Activated CD8-positive, alpha-beta memory T cell treated with anti-CD3 and anti-CD28 coated beads, Interleukin-2, amount 50 U/mL, for 24 hours (primary cell): Measurements from ENCODE around the gene RGS12.
"Not testable (repeated sequence)": the region's sequence is repeated elsewhere in the genome, so short reads cannot be mapped to it uniquely, and the experiment has no call there.

Source experiments
- DNase-seq: peaks from one replicate; pipeline ENCODE4 v3.0.0-alpha.2; 2020; ENCODE audit errors: extremely low read depth

RGS12 gene

DNA sequence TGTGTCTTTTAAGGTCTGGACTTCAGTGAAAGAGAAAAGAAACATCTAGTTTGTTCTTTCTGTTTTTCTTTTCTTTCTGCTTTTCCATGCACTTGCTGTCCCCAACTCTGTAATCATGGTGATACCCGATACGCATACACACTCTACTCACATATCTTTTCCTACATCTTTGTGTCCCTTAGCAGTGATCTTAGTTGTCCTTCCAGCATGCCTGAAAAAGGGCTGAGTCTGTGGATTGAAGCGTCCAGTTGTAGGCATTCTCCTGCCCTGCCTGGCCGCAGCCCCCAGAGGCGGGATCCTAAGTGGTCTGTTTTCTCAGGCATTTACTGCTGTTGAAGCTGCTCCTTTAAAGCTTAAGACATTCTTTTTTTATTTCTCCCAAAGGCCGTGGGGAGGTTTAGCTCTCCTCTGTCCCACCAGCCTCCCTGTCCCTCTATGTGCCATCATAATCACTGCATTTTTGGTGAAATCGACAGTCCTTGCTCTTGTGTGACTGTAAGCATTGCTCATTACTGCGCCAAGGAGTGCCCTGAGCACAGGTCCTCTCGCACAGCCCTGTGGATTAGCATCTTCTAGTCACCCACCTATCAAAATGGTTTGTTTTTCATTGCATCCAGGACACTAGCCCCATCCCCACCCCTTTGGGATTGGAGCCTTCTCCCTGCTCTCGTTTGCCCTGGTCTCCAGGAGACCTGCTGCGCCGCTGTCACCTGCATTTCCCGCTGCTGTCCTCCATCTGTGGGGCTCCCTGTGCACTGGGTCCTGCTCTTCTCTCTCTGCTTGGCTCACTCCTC lies 4.4 kb downstream of the RGS12 start:
- DNase-seq: no peak

DNA sequence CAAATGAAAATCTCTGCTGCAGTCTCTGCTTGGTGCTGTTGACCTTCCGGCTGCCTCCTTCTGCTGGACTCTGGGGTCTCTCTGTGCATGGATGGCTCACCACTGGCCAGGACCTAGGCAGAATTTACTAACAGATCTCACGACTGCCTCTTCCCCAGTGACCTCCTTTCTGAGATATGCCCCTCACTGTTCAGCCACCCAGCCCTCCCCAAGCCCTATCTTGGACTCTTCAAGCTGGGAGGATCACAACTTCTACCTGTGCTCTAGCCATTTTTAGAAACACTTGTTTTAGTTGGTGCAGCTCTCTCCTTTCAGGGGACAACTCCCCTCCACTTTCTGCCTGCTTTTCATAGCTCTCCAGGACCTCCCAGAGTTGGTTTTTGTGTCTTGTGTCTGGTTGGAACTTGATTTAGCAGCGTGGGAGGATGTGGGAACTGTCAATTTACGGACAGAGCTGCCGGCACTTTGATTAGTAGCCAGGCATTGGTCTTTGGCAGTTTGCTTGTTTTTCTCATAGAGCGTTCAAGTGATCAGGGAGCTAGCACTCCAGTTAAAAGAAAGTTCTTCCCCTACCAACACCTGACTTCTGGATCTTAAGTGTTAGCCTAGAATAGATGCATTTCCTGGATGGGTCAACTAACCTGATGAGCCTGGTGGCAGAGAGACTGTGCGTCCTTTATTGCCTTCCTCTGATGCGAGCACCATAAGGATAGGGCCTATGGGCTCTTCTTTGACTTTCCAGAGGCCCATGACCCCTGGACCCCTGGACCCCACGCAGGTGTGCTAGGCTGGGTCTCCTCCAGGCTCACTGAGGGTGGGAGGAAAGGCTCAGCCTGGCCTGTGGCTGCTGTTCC lies 6.5 kb downstream of the RGS12 start:
- no peak for DNase-seq

DNA sequence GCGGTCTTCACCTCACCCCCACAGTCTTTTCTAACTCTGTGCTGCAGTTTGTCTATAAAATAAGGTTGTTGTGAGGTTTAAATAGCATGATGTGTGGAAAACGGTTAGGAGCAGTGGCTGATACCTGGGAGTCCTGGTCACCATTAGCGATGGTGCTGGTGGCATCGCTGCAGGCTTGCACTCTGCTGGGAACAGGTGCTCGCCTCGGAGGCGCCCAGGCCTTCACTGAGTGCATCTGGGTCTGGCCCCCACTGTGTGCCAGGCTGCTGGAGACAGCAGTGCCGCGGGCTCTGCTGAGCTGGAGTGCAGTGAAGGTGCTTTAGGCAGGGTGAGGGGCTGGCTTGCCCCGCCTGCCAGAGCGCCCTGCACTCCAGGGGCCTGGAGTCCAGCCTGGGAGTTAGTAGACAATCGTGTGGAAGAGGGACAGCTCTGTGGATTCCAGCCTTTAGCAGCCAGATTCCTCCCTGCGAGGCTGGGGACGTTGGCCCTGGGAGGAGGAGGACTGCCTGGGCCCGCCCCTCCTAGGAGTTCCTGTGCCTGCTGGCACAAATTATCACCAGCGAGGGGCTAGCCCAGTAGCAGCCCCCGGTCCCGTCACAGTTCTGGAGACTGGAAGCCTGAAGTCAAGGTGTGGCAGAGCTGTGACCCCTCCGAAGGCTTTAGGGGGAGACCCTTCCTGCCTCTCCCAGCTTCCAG lies 7.3 kb downstream of the RGS12 start:
- DNase-seq: no peak

DNA sequence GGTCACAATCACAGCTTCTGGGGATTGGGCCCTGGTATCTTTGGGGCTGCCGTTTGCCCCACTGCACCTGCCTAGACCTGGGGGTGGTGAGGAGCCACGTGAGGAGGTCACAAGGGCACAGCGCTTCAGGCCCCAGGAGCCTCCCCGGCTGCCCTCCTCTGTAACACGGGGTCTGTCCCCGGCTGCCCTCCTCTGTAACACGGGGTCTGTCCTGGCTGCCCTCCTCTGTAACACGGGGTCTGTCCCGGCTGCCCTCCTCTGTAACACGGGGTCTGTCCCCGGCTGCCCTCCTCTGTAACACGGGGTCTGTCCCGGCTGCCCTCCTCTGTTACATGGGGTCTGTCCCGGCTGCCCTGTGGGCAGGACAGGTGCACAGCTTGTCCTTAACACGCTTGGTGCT lies 8.1 kb downstream of the RGS12 start:
- not testable (repeated sequence) for DNase-seq

- DNase-seq: no peak
Observed at GRCh38 chr4:3301450-3302172, 8.8 kb downstream of the RGS12 start.

- DNase-seq: peak; percentile 49
Observed at GRCh38 chr4:3302173-3302785, 9.5 kb downstream of the RGS12 start.

- no peak for DNase-seq
Observed at GRCh38 chr4:3302786-3303564, 10.2 kb downstream of the RGS12 start.

GRCh38 chr4:3303565-3303824 lies 10.7 kb downstream of the RGS12 start:
- no peak for DNase-seq

GRCh38 chr4:3303923-3304710 lies 11.3 kb downstream of the RGS12 start:
- DNase-seq: no peak

GRCh38 chr4:3304831-3305609 lies 12.2 kb downstream of the RGS12 start:
- DNase-seq: no peak

DNA sequence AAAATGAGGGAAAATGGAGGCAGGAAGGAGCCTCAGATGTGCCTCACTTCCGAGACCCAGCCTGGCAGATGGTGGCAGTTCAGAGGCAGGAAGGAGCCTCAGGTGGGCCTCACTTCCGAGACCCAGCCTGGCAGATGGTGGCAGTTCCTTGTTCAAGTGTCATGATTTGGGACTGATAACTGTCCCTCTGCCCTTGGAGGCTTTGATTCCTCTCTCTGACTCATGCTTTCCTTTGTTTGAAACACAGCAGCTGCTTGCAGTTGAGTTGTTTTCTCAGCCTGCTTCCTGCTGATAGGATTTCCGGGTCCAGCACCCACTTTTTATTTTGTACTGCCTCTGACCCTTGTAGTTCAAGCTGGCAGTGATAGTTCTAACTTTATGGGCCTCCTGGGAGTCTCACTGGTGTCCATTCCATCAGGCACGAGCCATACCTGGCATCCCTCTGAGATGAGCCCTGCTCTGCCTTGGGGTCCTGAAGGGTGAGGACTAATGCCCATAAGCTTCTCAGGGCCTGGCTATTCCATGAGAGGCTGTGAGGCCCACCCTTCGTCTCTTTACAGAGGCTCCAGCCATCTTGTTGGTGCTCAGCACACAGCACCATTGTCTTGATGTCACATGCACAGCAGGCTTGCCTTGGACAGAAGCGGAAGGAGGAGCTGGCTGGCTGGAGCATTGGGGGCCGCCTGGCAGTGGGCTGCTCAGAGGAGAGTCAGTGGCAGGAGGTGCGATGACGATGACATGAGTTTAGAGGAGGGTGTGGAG lies 13.0 kb downstream of the RGS12 start:
- DNase-seq: no peak

DNA sequence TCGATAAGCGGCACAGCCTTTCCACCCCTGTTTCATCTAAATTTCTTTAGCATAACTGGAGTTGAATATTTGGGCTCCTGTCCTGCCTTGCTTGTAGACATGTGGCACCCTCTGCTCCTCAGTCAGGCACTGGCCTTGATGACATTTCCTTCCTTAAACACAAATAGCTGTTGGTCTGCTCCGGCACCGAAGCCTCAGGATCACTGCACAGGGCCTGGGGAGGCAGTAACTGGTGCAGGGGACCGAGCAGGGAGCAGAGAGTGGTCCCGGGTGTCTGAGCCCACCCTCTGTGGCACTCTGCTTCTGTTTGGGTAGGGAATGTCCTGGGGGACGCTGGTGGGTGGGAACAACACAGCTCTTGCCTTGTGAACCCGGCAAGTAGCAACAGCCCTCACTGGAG lies 13.6 kb downstream of the RGS12 start:
- DNase-seq: no peak

DNA sequence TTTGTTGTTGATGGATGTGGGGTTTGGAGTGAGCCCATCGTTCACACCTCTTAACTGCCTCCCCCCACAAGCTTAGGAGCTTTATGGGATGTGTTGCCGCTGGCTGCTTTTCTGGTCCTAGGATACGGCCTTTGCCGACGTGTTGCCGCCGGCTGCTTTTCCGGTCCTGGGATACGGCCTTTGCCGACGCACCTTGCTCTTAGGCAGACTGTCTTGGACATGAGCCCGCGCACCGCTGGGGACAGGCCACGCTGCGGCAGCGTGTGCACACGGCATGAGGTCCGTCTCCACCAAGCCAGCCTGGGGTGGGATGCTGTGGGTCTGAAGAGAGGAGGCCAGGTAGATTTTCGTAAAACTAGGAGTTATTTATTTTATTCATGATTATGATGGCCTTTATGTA lies 14.2 kb downstream of the RGS12 start:
- DNase-seq: no peak

GRCh38 chr4:3307486-3307885 lies 14.7 kb downstream of the RGS12 start:
- DNase-seq: no peak

GRCh38 chr4:3307891-3308575 lies 15.2 kb downstream of the RGS12 start:
- no peak for DNase-seq

GRCh38 chr4:3308691-3309090 lies 15.9 kb downstream of the RGS12 start:
- no peak for DNase-seq

- DNase-seq: no peak
Observed at GRCh38 chr4:3310301-3311094, 17.7 kb downstream of the RGS12 start.
